Measurements from ENCODE around the gene NPY2R.

Gene NPY2R

GRCh38 chr4:155208258-155209054 is at the start of gene NPY2R:
Gene NPY2R (plus strand): TSS chr4:155208636. CDS start chr4:155213940, 5,304 bp downstream.
- Mint-ChIP-seq H3K9me3 (no peaks in the 10 kb centered on the region), H3K27ac (no peak within 1 kb of the TSS), H3K4me3 (no peak within 1 kb of the TSS), H3K27me3 (peaks cover 38% of the 10 kb centered on the region), H3K4me1 (ENCODE audit: low read depth) (no peaks in the 10 kb centered on the region), H3K36me3 (ENCODE audit: low read depth) (no peaks in the 10 kb centered on the region)
- intact Hi-C loops (cut with micrococcal nuclease), result no loop called here

GRCh38 chr4:155161357-155161756 is 47.1 kb upstream of the NPY2R start:
- H3K36me3 Mint-ChIP-seq (ENCODE audit: low read depth), result no peaks in the 10 kb centered on the region
- no peak overlapping the region for H3K27ac Mint-ChIP-seq
- no peaks in the 10 kb centered on the region for H3K9me3 Mint-ChIP-seq
- H3K27me3 Mint-ChIP-seq, result no peaks in the 10 kb centered on the region
- intact Hi-C loops (cut with micrococcal nuclease), result no loop called here
- H3K4me3 Mint-ChIP-seq, result no peak overlapping the region
- no peaks in the 10 kb centered on the region for H3K4me1 Mint-ChIP-seq (ENCODE audit: low read depth)

- no peak overlapping the region for H3K4me3 Mint-ChIP-seq
- no peaks in the 10 kb centered on the region for H3K4me1 Mint-ChIP-seq (ENCODE audit: low read depth)
- intact Hi-C loops (cut with micrococcal nuclease), result no loop called here
- H3K27me3 Mint-ChIP-seq, result no peaks in the 10 kb centered on the region
- H3K9me3 Mint-ChIP-seq, result no peaks in the 10 kb centered on the region
- H3K27ac Mint-ChIP-seq, result no peak overlapping the region
- no peaks in the 10 kb centered on the region for H3K36me3 Mint-ChIP-seq (ENCODE audit: low read depth)
Observed at GRCh38 chr4:155164718-155165117, 43.7 kb upstream of the NPY2R start.

- Mint-ChIP-seq H3K27ac (no peak overlapping the region), H3K4me1 (ENCODE audit: low read depth) (no peaks in the 10 kb centered on the region), H3K4me3 (no peak overlapping the region), H3K27me3 (no peaks in the 10 kb centered on the region), H3K9me3 (no peaks in the 10 kb centered on the region), H3K36me3 (ENCODE audit: low read depth) (no peaks in the 10 kb centered on the region)
- intact Hi-C loops (cut with micrococcal nuclease), result no loop called here
Observed at GRCh38 chr4:155170569-155170968, 37.9 kb upstream of the NPY2R start.

GRCh38 chr4:155173371-155173770 is 35.1 kb upstream of the NPY2R start:
- Mint-ChIP-seq H3K27me3 (no peaks in the 10 kb centered on the region), H3K4me3 (no peak overlapping the region), H3K4me1 (ENCODE audit: low read depth) (no peaks in the 10 kb centered on the region), H3K36me3 (ENCODE audit: low read depth) (no peaks in the 10 kb centered on the region), H3K27ac (no peak overlapping the region), H3K9me3 (no peaks in the 10 kb centered on the region)
- intact Hi-C loops (cut with micrococcal nuclease), result no loop called here

GRCh38 chr4:155174668-155175067 is 33.8 kb upstream of the NPY2R start:
- Mint-ChIP-seq H3K36me3 (ENCODE audit: low read depth) (no peaks in the 10 kb centered on the region), H3K27me3 (no peaks in the 10 kb centered on the region), H3K27ac (no peak overlapping the region), H3K4me3 (no peak overlapping the region), H3K4me1 (ENCODE audit: low read depth) (no peaks in the 10 kb centered on the region), H3K9me3 (no peaks in the 10 kb centered on the region)
- intact Hi-C loops (cut with micrococcal nuclease), result no loop called here

- H3K27ac Mint-ChIP-seq, result no peak overlapping the region
- no peaks in the 10 kb centered on the region for H3K36me3 Mint-ChIP-seq (ENCODE audit: low read depth)
- no peaks in the 10 kb centered on the region for H3K4me1 Mint-ChIP-seq (ENCODE audit: low read depth)
- H3K4me3 Mint-ChIP-seq, result no peak overlapping the region
- intact Hi-C loops (cut with micrococcal nuclease), result no loop called here
- H3K9me3 Mint-ChIP-seq, result no peaks in the 10 kb centered on the region
- no peaks in the 10 kb centered on the region for H3K27me3 Mint-ChIP-seq
Observed at GRCh38 chr4:155179216-155179615, 29.2 kb upstream of the NPY2R start.

- intact Hi-C loops (cut with micrococcal nuclease), result no loop called here
- no peaks in the 10 kb centered on the region for H3K36me3 Mint-ChIP-seq (ENCODE audit: low read depth)
- H3K9me3 Mint-ChIP-seq, result no peaks in the 10 kb centered on the region
- no peak overlapping the region for H3K4me3 Mint-ChIP-seq
- no peaks in the 10 kb centered on the region for H3K27me3 Mint-ChIP-seq
- no peaks in the 10 kb centered on the region for H3K4me1 Mint-ChIP-seq (ENCODE audit: low read depth)
- H3K27ac Mint-ChIP-seq, result no peak overlapping the region
Observed at GRCh38 chr4:155186972-155187371, 21.5 kb upstream of the NPY2R start.

- H3K27ac Mint-ChIP-seq, result no peak overlapping the region
- intact Hi-C loops (cut with micrococcal nuclease), result no loop called here
- H3K4me1 Mint-ChIP-seq (ENCODE audit: low read depth), result no peaks in the 10 kb centered on the region
- H3K4me3 Mint-ChIP-seq, result no peak overlapping the region
- H3K27me3 Mint-ChIP-seq, result no peaks in the 10 kb centered on the region
- H3K9me3 Mint-ChIP-seq, result no peaks in the 10 kb centered on the region
- no peaks in the 10 kb centered on the region for H3K36me3 Mint-ChIP-seq (ENCODE audit: low read depth)
Observed at GRCh38 chr4:155187989-155188388, 20.4 kb upstream of the NPY2R start.

- no peaks in the 10 kb centered on the region for H3K9me3 Mint-ChIP-seq
- H3K4me1 Mint-ChIP-seq (ENCODE audit: low read depth), result no peaks in the 10 kb centered on the region
- intact Hi-C loops (cut with micrococcal nuclease), result no loop called here
- H3K27ac Mint-ChIP-seq, result no peak overlapping the region
- no peak overlapping the region for H3K4me3 Mint-ChIP-seq
- H3K27me3 Mint-ChIP-seq, result no peaks in the 10 kb centered on the region
- H3K36me3 Mint-ChIP-seq (ENCODE audit: low read depth), result no peaks in the 10 kb centered on the region
Observed at GRCh38 chr4:155190099-155190498, 18.3 kb upstream of the NPY2R start.

- intact Hi-C loops (cut with micrococcal nuclease), result no loop called here
- Mint-ChIP-seq H3K9me3 (no peaks in the 10 kb centered on the region), H3K4me1 (ENCODE audit: low read depth) (no peaks in the 10 kb centered on the region), H3K36me3 (ENCODE audit: low read depth) (no peaks in the 10 kb centered on the region), H3K27me3 (no peaks in the 10 kb centered on the region), H3K27ac (no peak overlapping the region), H3K4me3 (no peak overlapping the region)
Observed at GRCh38 chr4:155197757-155198156, 10.7 kb upstream of the NPY2R start.

- Mint-ChIP-seq H3K36me3 (ENCODE audit: low read depth) (no peaks in the 10 kb centered on the region), H3K27me3 (peaks cover 38% of the 10 kb centered on the region), H3K9me3 (no peaks in the 10 kb centered on the region), H3K27ac (no peak overlapping the region), H3K4me3 (no peak overlapping the region), H3K4me1 (ENCODE audit: low read depth) (no peaks in the 10 kb centered on the region)
- intact Hi-C loops (cut with micrococcal nuclease), result no loop called here
Observed at GRCh38 chr4:155207534-155208257, 740 bp upstream of the NPY2R start.

- intact Hi-C loops (cut with micrococcal nuclease), result no loop called here
- Mint-ChIP-seq H3K4me3 (no peak overlapping the region), H3K36me3 (ENCODE audit: low read depth) (no peaks in the 10 kb centered on the region), H3K4me1 (ENCODE audit: low read depth) (no peaks in the 10 kb centered on the region), H3K9me3 (no peaks in the 10 kb centered on the region), H3K27me3 (no peaks in the 10 kb centered on the region), H3K27ac (no peak overlapping the region)
Observed at GRCh38 chr4:155220025-155220424, 11.6 kb downstream of the NPY2R start.

GRCh38 chr4:155227131-155227530 is 18.7 kb downstream of the NPY2R start:
- Mint-ChIP-seq H3K9me3 (no peaks in the 10 kb centered on the region), H3K36me3 (ENCODE audit: low read depth) (no peaks in the 10 kb centered on the region), H3K27me3 (no peaks in the 10 kb centered on the region), H3K4me3 (no peak overlapping the region), H3K4me1 (ENCODE audit: low read depth) (no peaks in the 10 kb centered on the region), H3K27ac (no peak overlapping the region)
- intact Hi-C loops (cut with micrococcal nuclease), result no loop called here
